ENCODE measurements around the gene EPHA10.
A peak's percentile ranks its signal among the peaks of the same experiment; 100 is the strongest.

Gene EPHA10

GRCh38 chr1:37807555-37808368, 42.8 kb upstream of the EPHA10 start, which contains the start of the genes C1orf122 and YRDC:
Gene C1orf122 (plus strand): TSS chr1:37807790. CDS start chr1:37808405, 615 bp downstream.
Gene YRDC (minus strand): TSS chr1:37808208. CDS start chr1:37808180, 28 bp downstream.
- no peak for TF ChIP-seq CTCF (IDR thresholded peaks at IDR 0.05; ENCODE audit: borderline replicate concordance, insufficient read depth, low read depth, low read length)
- peak within 1 kb of the TSS; percentile 84 for H3K4me3 ChIP-seq (ENCODE audit: low read depth, low read length)

GRCh38 chr1:37807220-37807554, 42.3 kb upstream of the EPHA10 start:
- TF ChIP-seq CTCF (IDR thresholded peaks at IDR 0.05; ENCODE audit: borderline replicate concordance, insufficient read depth, low read depth, low read length), result no peak
- H3K4me3 ChIP-seq (ENCODE audit: low read depth, low read length), result peak overlapping the region; percentile 84

- TF ChIP-seq CTCF (IDR thresholded peaks at IDR 0.05; ENCODE audit: borderline replicate concordance, insufficient read depth, low read depth, low read length), result no peak
- H3K4me3 ChIP-seq (ENCODE audit: low read depth, low read length), result no peak overlapping the region
Observed at GRCh38 chr1:37802439-37802838, 37.5 kb upstream of the EPHA10 start.

- H3K4me3 ChIP-seq (ENCODE audit: low read depth, low read length), result no peak overlapping the region
- TF ChIP-seq CTCF (IDR thresholded peaks at IDR 0.05; ENCODE audit: borderline replicate concordance, insufficient read depth, low read depth, low read length), result no peak
Observed at GRCh38 chr1:37797750-37798345, 32.9 kb upstream of the EPHA10 start.

- no peak overlapping the region for H3K4me3 ChIP-seq (ENCODE audit: low read depth, low read length)
Observed at GRCh38 chr1:37795340-37796125, 30.6 kb upstream of the EPHA10 start.

More at GRCh38 chr1:37795340-37796125, 30.6 kb upstream of the EPHA10 start:
- no peak for TF ChIP-seq CTCF (IDR thresholded peaks at IDR 0.05; ENCODE audit: borderline replicate concordance, insufficient read depth, low read depth, low read length)

Data from GM12875 (cell line).